ENCODE data around the gene C11orf54. TPM values are rescaled to one million over a fixed set of nuclear protein-coding genes. Genes with fewer than 3 reads are reported as not detected.

Gene C11orf54
- total RNA-seq, 4 donors from 2014 or later = 27.7 to 46.7 (median 37.9) TPM

- Histone ChIP-seq H3K27me3 (no peaks in the 10 kb centered on the region), H3K4me1 (peaks cover 0 to 5% (median 2%) of the 10 kb centered on the region in 4 donors), H3K27ac (replicated peaks in 1 of 4) (no peak overlapping the region), H3K4me3 (no peak overlapping the region), H3K9me3 (no peaks in the 10 kb centered on the region), H3K36me3 (peaks cover 2 to 38% (median 19%) of the 10 kb centered on the region in 4 donors)
- WGBS = 95% methylated on average over 5 of the region's 5 CpGs
- intact Hi-C loops (cut with DNase I) = no loop called here
- DNase-seq (ENCODE audit: extremely low spot score) = no peak
- TF ChIP-seq EP300 (IDR thresholded peaks at IDR 0.05) = no peak
- no peak for TF ChIP-seq CTCF (IDR thresholded peaks at IDR 0.05)
- TF ChIP-seq POLR2AphosphoS5 (IDR thresholded peaks at IDR 0.05) = no peak
- no peak for TF ChIP-seq POLR2A (IDR thresholded peaks at IDR 0.05; ENCODE audit: low read depth)
Observed at GRCh38 chr11:93766504-93766903, 25.0 kb downstream of the C11orf54 start.

GRCh38 chr11:93767018-93767417, 25.5 kb downstream of the C11orf54 start:
- no peaks in the 10 kb centered on the region for H3K9me3 ChIP-seq
- TF ChIP-seq POLR2AphosphoS5 (IDR thresholded peaks at IDR 0.05) = no peak
- no peak for TF ChIP-seq CTCF (IDR thresholded peaks at IDR 0.05)
- TF ChIP-seq POLR2A (IDR thresholded peaks at IDR 0.05; ENCODE audit: low read depth) = no peak
- no peak for TF ChIP-seq EP300 (IDR thresholded peaks at IDR 0.05)
- WGBS = 87% methylated on average over 3 of the region's 3 CpGs
- intact Hi-C loops (cut with DNase I) = no loop called here
- DNase-seq (ENCODE audit: extremely low spot score) = no peak
- no peak overlapping the region for H3K27ac ChIP-seq (replicated peaks in 1 of 4)
- H3K4me1 ChIP-seq = peaks cover 0 to 5% (median 2%) of the 10 kb centered on the region in 4 donors
- no peak overlapping the region for H3K4me3 ChIP-seq
- H3K27me3 ChIP-seq = no peaks in the 10 kb centered on the region
- peaks cover 0 to 32% (median 15%) of the 10 kb centered on the region in 4 donors for H3K36me3 ChIP-seq

- H3K4me3 ChIP-seq = no peak overlapping the region
- peaks cover 0 to 5% (median 2%) of the 10 kb centered on the region in 4 donors for H3K4me1 ChIP-seq
- intact Hi-C loops (cut with DNase I) = no loop called here
- WGBS = 60% methylated on average over 1 of the region's 1 CpG
- no peaks in the 10 kb centered on the region for H3K9me3 ChIP-seq
- H3K36me3 ChIP-seq = peaks cover 0 to under 1% (median 0%) of the 10 kb centered on the region in 4 donors
- no peak overlapping the region for H3K27ac ChIP-seq (replicated peaks in 1 of 4)
- no peak for TF ChIP-seq POLR2AphosphoS5 (IDR thresholded peaks at IDR 0.05)
- TF ChIP-seq CTCF (IDR thresholded peaks at IDR 0.05) = no peak
- TF ChIP-seq EP300 (IDR thresholded peaks at IDR 0.05) = no peak
- no peak for TF ChIP-seq POLR2A (IDR thresholded peaks at IDR 0.05; ENCODE audit: low read depth)
- H3K27me3 ChIP-seq = no peaks in the 10 kb centered on the region
- DNase-seq (ENCODE audit: extremely low spot score) = no peak
Observed at GRCh38 chr11:93770160-93770559, 28.7 kb downstream of the C11orf54 start.

GRCh38 chr11:93772123-93772522, 30.7 kb downstream of the C11orf54 start:
- no peak overlapping the region for H3K27ac ChIP-seq (replicated peaks in 1 of 4)
- WGBS = 97% methylated on average over 4 of the region's 4 CpGs
- no peak for DNase-seq (ENCODE audit: extremely low spot score)
- no peak overlapping the region for H3K4me3 ChIP-seq
- no peaks in the 10 kb centered on the region for H3K4me1 ChIP-seq
- TF ChIP-seq EP300 (IDR thresholded peaks at IDR 0.05) (no peak), POLR2A (IDR thresholded peaks at IDR 0.05; ENCODE audit: low read depth) (no peak), CTCF (IDR thresholded peaks at IDR 0.05) (no peak), POLR2AphosphoS5 (IDR thresholded peaks at IDR 0.05) (no peak)
- H3K36me3 ChIP-seq = no peaks in the 10 kb centered on the region
- no peaks in the 10 kb centered on the region for H3K27me3 ChIP-seq
- intact Hi-C loops (cut with DNase I) = no loop called here
- no peaks in the 10 kb centered on the region for H3K9me3 ChIP-seq

- Histone ChIP-seq H3K27me3 (no peaks in the 10 kb centered on the region), H3K36me3 (no peaks in the 10 kb centered on the region), H3K4me3 (no peak overlapping the region), H3K9me3 (no peaks in the 10 kb centered on the region), H3K4me1 (no peaks in the 10 kb centered on the region), H3K27ac (replicated peaks in 1 of 4) (no peak overlapping the region)
- TF ChIP-seq CTCF (IDR thresholded peaks at IDR 0.05) (no peak), POLR2AphosphoS5 (IDR thresholded peaks at IDR 0.05) (no peak), POLR2A (IDR thresholded peaks at IDR 0.05; ENCODE audit: low read depth) (no peak), EP300 (IDR thresholded peaks at IDR 0.05) (no peak)
- intact Hi-C loops (cut with DNase I) = no loop called here
- no peak for DNase-seq (ENCODE audit: extremely low spot score)
- 100% methylated on average over 2 of the region's 3 CpGs for WGBS
Observed at GRCh38 chr11:93773045-93773477, 31.6 kb downstream of the C11orf54 start.

Measured in esophagus muscularis mucosa (tissue), 4 donors.